ENCODE data around the gene EGR1. TPM values are rescaled to one million over a fixed set of nuclear protein-coding genes. Genes with fewer than 3 reads are reported as not detected.

The EGR1 gene
- total and polyA plus RNA-seq, 2 donors (not counting 1 experiment from before 2014, with no cell fraction given): 13.7 to 212 TPM

DNA sequence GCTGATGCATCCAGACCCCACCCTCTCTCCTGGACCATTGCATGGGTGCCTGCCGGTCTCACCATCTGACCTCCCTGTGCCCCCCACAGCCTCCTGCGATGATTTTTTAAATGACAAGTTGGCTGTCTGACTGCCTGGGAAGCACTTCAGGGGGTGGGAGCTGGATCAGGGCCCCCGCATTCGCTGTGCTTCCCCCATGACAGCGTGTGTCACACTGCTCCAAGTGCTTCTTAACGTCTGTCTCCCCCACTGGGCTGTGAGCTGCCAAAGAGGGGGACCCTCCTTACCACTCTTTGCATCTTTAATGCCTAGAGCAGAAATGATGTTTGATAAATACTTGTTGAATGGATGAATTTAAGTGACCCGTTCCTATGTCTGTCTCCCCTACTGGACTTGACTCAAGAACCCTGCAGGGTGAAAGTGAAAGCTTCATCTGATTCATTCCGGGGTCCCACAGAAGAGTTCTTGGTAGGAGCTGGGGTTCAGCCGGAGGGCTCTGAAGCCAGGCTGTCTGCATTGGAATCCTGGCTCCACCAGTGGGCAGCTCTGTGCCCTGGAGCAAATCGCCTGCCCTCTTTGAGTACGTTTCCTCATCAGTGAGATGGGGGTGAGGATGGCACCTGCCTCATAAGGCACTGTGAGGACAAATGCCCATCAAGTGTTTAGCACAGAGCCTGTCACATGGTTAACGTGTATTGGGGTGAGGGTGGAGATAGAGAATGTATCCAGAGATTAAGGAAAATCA, 7.6 kb upstream of the EGR1 start:
- no peak overlapping the region for H3K4me3 Mint-ChIP-seq
- Histone ChIP-seq H3K79me2 (ENCODE audit: control insufficient read depth, insufficient read depth, low read length) (no peaks in the 10 kb centered on the region), H3K4me2 (replicated peaks; ENCODE audit: low read depth, low read length, poor library complexity, severe bottlenecking) (no peak overlapping the region), H2AFZ (ENCODE audit: insufficient read depth, low read depth, low read length, poor library complexity, severe bottlenecking) (no peak overlapping the region), H3K9me3 (ENCODE audit: control extremely low read depth in 1 of 3, control insufficient read depth in 2 of 3, insufficient read depth in 1 of 3, low read length in 2 of 3) (peaks cover 0 to 4% (median 0%) of the 10 kb centered on the region in 3 donors), H3K9ac (ENCODE audit: low read length) (no peak overlapping the region), H3K4me1 (ENCODE audit: control insufficient read depth in 2 of 2, insufficient read depth in 2 of 2, low read length in 2 of 2) (peaks cover 19 to 26% of the 10 kb centered on the region in 2 donors), H3K27me3 (replicated peaks in 1 of 4; ENCODE audit: control extremely low read depth in 1 of 4, control insufficient read depth in 3 of 4, insufficient read depth in 4 of 4, low read length in 3 of 4) (no peaks in the 10 kb centered on the region), H4K20me1 (ENCODE audit: control insufficient read depth, insufficient read depth, low read length, poor library complexity, severe bottlenecking) (no peaks in the 10 kb centered on the region), H3K27ac (ENCODE audit: low read length in 2 of 2) (no peak overlapping the region), H3K36me3 (replicated peaks in 1 of 2; ENCODE audit: control extremely low read depth in 1 of 2, control insufficient read depth in 1 of 2, extremely low read depth in 1 of 2, insufficient read depth in 2 of 2, low read length in 1 of 2) (no peaks in the 10 kb centered on the region), H3K4me3 (ENCODE audit: control extremely low read depth in 1 of 5, extremely low read depth in 1 of 5, insufficient read depth in 1 of 5, low read depth in 2 of 5, low read length in 4 of 5) (no peak overlapping the region)
- intact Hi-C loops (cut with micrococcal nuclease): no loop called here
- no peaks in the 10 kb centered on the region for H3K9me3 Mint-ChIP-seq (ENCODE audit: insufficient read depth)
- ChIA-PET POLR2A (interaction anchor here (0.6 kb wide), 1 partner anchor 95 kb away, joined by 8 read pairs; no protein-coding TSS in a partner anchor), CTCF (interaction anchor here (0.6 to 13.1 kb wide), 3 partner anchors 8 to 122 kb away, joined by 5 to 281 read pairs (median 65); no protein-coding TSS in a partner anchor)
- peak overlapping the region; percentile 53 for H3K27ac Mint-ChIP-seq
- TF ChIP-seq, protein P1, sequence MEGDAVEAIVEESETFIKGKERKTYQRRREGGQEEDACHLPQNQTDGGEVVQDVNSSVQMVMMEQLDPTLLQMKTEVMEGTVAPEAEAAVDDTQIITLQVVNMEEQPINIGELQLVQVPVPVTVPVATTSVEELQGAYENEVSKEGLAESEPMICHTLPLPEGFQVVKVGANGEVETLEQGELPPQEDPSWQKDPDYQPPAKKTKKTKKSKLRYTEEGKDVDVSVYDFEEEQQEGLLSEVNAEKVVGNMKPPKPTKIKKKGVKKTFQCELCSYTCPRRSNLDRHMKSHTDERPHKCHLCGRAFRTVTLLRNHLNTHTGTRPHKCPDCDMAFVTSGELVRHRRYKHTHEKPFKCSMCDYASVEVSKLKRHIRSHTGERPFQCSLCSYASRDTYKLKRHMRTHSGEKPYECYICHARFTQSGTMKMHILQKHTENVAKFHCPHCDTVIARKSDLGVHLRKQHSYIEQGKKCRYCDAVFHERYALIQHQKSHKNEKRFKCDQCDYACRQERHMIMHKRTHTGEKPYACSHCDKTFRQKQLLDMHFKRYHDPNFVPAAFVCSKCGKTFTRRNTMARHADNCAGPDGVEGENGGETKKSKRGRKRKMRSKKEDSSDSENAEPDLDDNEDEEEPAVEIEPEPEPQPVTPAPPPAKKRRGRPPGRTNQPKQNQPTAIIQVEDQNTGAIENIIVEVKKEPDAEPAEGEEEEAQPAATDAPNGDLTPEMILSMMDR (IDR thresholded peaks at IDR 0.05): no peak
- TF ChIP-seq EZH2 (IDR thresholded peaks at IDR 0.05; ENCODE audit: borderline replicate concordance, insufficient read depth, low read depth, low read length, poor library complexity, severe bottlenecking): no peak
- DNase-seq (no peak), ATAC-seq (ENCODE audit: low read depth) (no peak)
- H3K27me3 Mint-ChIP-seq: no peaks in the 10 kb centered on the region
- WGBS (ENCODE audit: insufficient coverage): 87% methylated on average over 9 of the region's 12 CpGs
- peaks cover 32% of the 10 kb centered on the region for H3K4me1 Mint-ChIP-seq

DNA sequence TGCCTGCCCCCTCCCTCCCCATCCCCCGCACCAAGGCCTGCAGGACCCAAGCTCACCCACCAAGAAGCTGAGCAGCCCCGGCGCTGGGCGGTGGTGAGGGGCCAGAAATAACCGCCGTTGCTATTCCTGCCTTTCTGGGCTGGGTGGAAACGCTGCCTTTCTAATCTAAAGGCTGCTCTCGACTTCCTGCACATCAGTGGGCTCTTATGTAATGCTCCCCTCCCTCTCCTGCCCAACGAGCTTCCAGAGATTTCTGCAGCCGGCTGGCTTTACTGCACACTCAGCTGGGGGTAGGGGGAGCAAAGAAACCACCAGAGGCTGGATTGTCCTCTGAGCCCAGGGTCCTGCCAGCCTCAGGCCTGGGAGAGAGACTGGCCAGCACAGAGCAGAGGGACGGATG, 6.9 kb upstream of the EGR1 start:
- CTCF ChIA-PET: interaction anchor here (9.3 to 13.1 kb wide), 2 partner anchors 9 to 43 kb away, joined by 65 to 281 read pairs; no protein-coding TSS in a partner anchor
- H3K9me3 ChIP-seq (ENCODE audit: control extremely low read depth in 1 of 3, control insufficient read depth in 2 of 3, insufficient read depth in 1 of 3, low read length in 2 of 3): peaks cover 0 to 4% (median 0%) of the 10 kb centered on the region in 3 donors
- Mint-ChIP-seq H3K9me3 (ENCODE audit: insufficient read depth) (no peaks in the 10 kb centered on the region), H3K27ac (no peak overlapping the region), H3K27me3 (no peaks in the 10 kb centered on the region), H3K4me1 (peaks cover 32% of the 10 kb centered on the region), H3K4me3 (no peak overlapping the region)
- DNase-seq (no peak), ATAC-seq (ENCODE audit: low read depth) (no peak)
- H3K4me1 ChIP-seq (ENCODE audit: control insufficient read depth in 2 of 2, insufficient read depth in 2 of 2, low read length in 2 of 2): peaks cover 19 to 29% of the 10 kb centered on the region in 2 donors
- 23% methylated on average over 10 of the region's 11 CpGs for WGBS (ENCODE audit: insufficient coverage)
- peak overlapping the region; percentile 55 for H2AFZ ChIP-seq (ENCODE audit: insufficient read depth, low read depth, low read length, poor library complexity, severe bottlenecking)
- no peak overlapping the region for H3K4me3 ChIP-seq (ENCODE audit: control extremely low read depth in 1 of 5, extremely low read depth in 1 of 5, insufficient read depth in 1 of 5, low read depth in 2 of 5, low read length in 4 of 5)
- TF ChIP-seq EZH2 (IDR thresholded peaks at IDR 0.05; ENCODE audit: borderline replicate concordance, insufficient read depth, low read depth, low read length, poor library complexity, severe bottlenecking): no peak
- TF ChIP-seq, protein P1 (IDR thresholded peaks at IDR 0.05): no peak
- no peaks in the 10 kb centered on the region for H4K20me1 ChIP-seq (ENCODE audit: control insufficient read depth, insufficient read depth, low read length, poor library complexity, severe bottlenecking)
- no peaks in the 10 kb centered on the region for H3K36me3 ChIP-seq (replicated peaks in 1 of 2; ENCODE audit: control extremely low read depth in 1 of 2, control insufficient read depth in 1 of 2, extremely low read depth in 1 of 2, insufficient read depth in 2 of 2, low read length in 1 of 2)
- intact Hi-C loops (cut with micrococcal nuclease): no loop called here
- POLR2A ChIA-PET: interaction anchor here (0.6 kb wide), 1 partner anchor 95 kb away, joined by 8 read pairs; no protein-coding TSS in a partner anchor
- no peak overlapping the region for H3K27ac ChIP-seq (ENCODE audit: low read length in 2 of 2)
- no peaks in the 10 kb centered on the region for H3K79me2 ChIP-seq (ENCODE audit: control insufficient read depth, insufficient read depth, low read length)
- H3K27me3 ChIP-seq (replicated peaks in 1 of 4; ENCODE audit: control extremely low read depth in 1 of 4, control insufficient read depth in 3 of 4, insufficient read depth in 4 of 4, low read length in 3 of 4): no peaks in the 10 kb centered on the region
- H3K9ac ChIP-seq (ENCODE audit: low read length): no peak overlapping the region
- peak overlapping the region; percentile 48 for H3K4me2 ChIP-seq (replicated peaks; ENCODE audit: low read depth, low read length, poor library complexity, severe bottlenecking)

All from B cell (primary cell).